SU-DHL-6 (cell line): ENCODE measurements around the gene BBX.

ENCODE experiments used
- H2AFZ ChIP-seq: fragments of 200-600 bp; sonication (generic); 2 replicates; pipeline ENCODE4 v1.6.1; 2014; ENCODE audit warnings: low read depth, mild to moderate bottlenecking, moderate library complexity, mixed read lengths, antibody characterized with exemption, low read length; ENCODE audit not compliant: severe bottlenecking
- H3F3A ChIP-seq: fragments of 200-600 bp; shearing (Covaris generic); 2 replicates; pipeline ENCODE4 v1.6.0; 2016; ENCODE audit warnings: antibody characterized with exemption, mild to moderate bottlenecking; ENCODE audit not compliant: insufficient read depth
- H3K27ac ChIP-seq: fragments of 200-600 bp; sonication (generic); 2 replicates; pipeline ENCODE4 v1.5.1; 2016; ENCODE audit warnings: low read depth, mild to moderate bottlenecking, low read length, moderate library complexity, mixed read lengths
- H3K27me3 ChIP-seq: fragments of 200-600 bp; sonication (generic), shearing (Covaris generic); 2 replicates; pipeline ENCODE4 v1.6.0; 2014; ENCODE audit warnings: mild to moderate bottlenecking, low read length
- H3K36me3 ChIP-seq: fragments of 200-600 bp; sonication (generic); 2 replicates; pipeline ENCODE4 v1.6.1; 2014; ENCODE audit warnings: mild to moderate bottlenecking, low read length, mixed read lengths
- H3K4me2 ChIP-seq: fragments of 300-600, 200-600 bp; shearing (Covaris generic), sonication (generic); 2 replicates; pipeline ENCODE4 v1.6.0; 2014; ENCODE audit warnings: low read length, low read depth, mild to moderate bottlenecking; ENCODE audit not compliant: poor library complexity, severe bottlenecking
- H3K4me3 ChIP-seq: fragments of 200-600 bp; sonication (generic); 2 replicates; pipeline ENCODE4 v1.5.1; 2014; ENCODE audit warnings: antibody characterized with exemption, low read length, mild to moderate bottlenecking, mixed read lengths; ENCODE audit not compliant: insufficient read depth, poor library complexity, severe bottlenecking
- H3K79me2 ChIP-seq: fragments of 200-600 bp; sonication (generic); 2 replicates; pipeline ENCODE4 v1.6.1; 2014; ENCODE audit warnings: mild to moderate bottlenecking, low read length, moderate library complexity; ENCODE audit not compliant: insufficient read depth
- H3K9ac ChIP-seq: fragments of 200-600 bp; sonication (generic); 2 replicates; pipeline ENCODE4 v1.7.0; 2014; ENCODE audit warnings: mild to moderate bottlenecking, low read length
- H3K9me2 ChIP-seq: fragments of 200-600 bp; sonication (generic); replicated peaks from 2 replicates; pipeline ENCODE4 v1.6.1; 2014; ENCODE audit warnings: low read length; ENCODE audit not compliant: insufficient read depth
- H3K9me3 ChIP-seq: fragments of 200-600 bp; sonication (generic); 2 replicates; pipeline ENCODE4 v1.6.1; 2014; ENCODE audit warnings: low read length, mixed read lengths; ENCODE audit not compliant: insufficient read depth
- H4K20me1 ChIP-seq: fragments of 200-600 bp; sonication (generic); 2 replicates; pipeline ENCODE4 v1.6.1; 2014; ENCODE audit warnings: low read depth, mild to moderate bottlenecking, antibody characterized with exemption, low read length, moderate library complexity, mixed read lengths
- CTCF ChIP-seq: fragments of 200-600 bp; sonication (generic); IDR thresholded peaks from one replicate; pipeline ENCODE4 v1.5.1; 2017; ENCODE audit warnings: antibody characterized with exemption, mild to moderate bottlenecking, low read length, moderate library complexity; ENCODE audit not compliant: insufficient read depth, poor library complexity, severe bottlenecking
- EZH2phosphoT487 ChIP-seq: fragments of 200-600 bp; sonication (generic), shearing (Covaris generic); conservative IDR thresholded peaks from 2 replicates; pipeline ENCODE4 v1.6.1; 2018; ENCODE audit warnings: mild to moderate bottlenecking, antibody characterized with exemption, low read length, moderate library complexity, mixed read lengths

BBX gene

DNA sequence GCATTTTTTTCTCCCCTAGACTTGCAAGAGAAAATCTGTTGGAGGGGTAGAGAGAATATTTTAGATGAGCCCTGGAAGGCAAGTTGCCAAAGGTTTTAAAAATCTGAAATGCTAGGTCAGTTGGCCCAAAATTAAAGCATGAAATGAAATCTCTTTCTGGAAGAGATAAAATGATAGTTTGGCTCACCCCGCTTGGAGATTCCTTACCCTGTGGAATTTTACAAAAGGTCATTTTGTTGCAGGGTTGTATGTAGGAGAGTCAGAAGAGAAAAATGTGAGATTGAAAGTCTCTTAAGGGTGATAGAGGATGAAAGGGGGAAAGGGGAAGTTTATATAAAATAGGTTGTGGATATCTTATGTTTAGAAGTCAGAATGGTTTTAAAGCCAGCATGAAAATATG is 290.3 kb downstream of the BBX start:
- H3K4me2 ChIP-seq = no peak overlapping the region
- TF ChIP-seq CTCF (no peak), EZH2phosphoT487 (no peak)

DNA sequence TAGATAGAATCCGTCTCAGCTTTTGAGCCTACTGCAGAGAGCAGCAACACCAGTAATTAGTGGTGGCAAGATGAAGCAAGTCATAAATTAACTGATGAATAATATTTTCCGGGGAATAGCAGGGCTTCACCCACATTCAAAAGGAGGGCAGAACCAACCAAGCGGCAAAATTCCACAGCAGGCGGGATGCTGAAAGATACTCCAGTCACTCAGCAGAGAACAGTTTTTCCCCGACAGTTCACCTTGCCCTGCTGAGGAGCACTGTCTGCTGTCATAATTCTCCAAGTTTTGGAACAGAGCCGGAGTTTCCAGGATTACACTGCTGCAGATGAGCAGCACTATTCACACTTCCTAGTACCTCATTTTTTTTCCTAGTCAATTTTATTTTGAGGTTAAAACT is 293.3 kb downstream of the BBX start:
- H3K27ac ChIP-seq = no peak overlapping the region
- no peaks in the 10 kb centered on the region for H4K20me1 ChIP-seq
- no peaks in the 10 kb centered on the region for H3K9me3 ChIP-seq
- H3K27me3 ChIP-seq = no peaks in the 10 kb centered on the region
- no peaks in the 10 kb centered on the region for H3K9me2 ChIP-seq
- no peak for TF ChIP-seq EZH2phosphoT487
- TF ChIP-seq CTCF = no peak
- H3K9ac ChIP-seq = no peak overlapping the region
- H3K36me3 ChIP-seq = no peaks in the 10 kb centered on the region
- H3K4me3 ChIP-seq = no peak overlapping the region
- H3K79me2 ChIP-seq = no peaks in the 10 kb centered on the region
- H2AFZ ChIP-seq = no peak overlapping the region
- no peak overlapping the region for H3K4me2 ChIP-seq
- no peaks in the 10 kb centered on the region for H3F3A ChIP-seq

More for the DNA sequence above, 290.3 kb downstream of the BBX start:
- H3K9me3 ChIP-seq = no peaks in the 10 kb centered on the region
- no peaks in the 10 kb centered on the region for H3K9me2 ChIP-seq
- H3F3A ChIP-seq = no peaks in the 10 kb centered on the region
- H3K27me3 ChIP-seq = no peaks in the 10 kb centered on the region
- H3K36me3 ChIP-seq = no peaks in the 10 kb centered on the region
- no peak overlapping the region for H2AFZ ChIP-seq
- no peak overlapping the region for H3K4me3 ChIP-seq
- H3K79me2 ChIP-seq = no peaks in the 10 kb centered on the region
- H3K27ac ChIP-seq = no peak overlapping the region
- H4K20me1 ChIP-seq = no peaks in the 10 kb centered on the region
- no peak overlapping the region for H3K9ac ChIP-seq

DNA sequence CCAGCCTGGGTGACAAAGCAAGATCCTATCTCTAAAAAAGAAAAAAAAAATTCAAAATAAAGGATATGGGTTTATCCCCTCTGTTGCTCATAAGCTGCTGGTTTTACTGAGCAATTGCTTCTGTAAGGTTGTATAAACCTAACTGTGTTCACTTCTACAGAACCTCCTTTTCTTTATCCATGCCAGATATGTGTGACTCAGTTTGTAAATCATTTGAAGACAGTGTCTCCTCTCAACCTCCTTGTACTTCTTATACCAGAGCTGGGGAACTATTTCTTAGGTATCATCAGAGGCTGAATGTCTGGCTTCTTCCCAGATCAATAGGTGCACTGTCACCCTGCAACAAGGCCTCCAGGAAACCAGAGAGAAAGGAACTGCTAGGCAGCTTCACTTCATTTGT is 294.3 kb downstream of the BBX start:
- Histone ChIP-seq H3K9me2 (no peaks in the 10 kb centered on the region), H3K9me3 (no peaks in the 10 kb centered on the region), H3K27me3 (no peaks in the 10 kb centered on the region), H3K4me2 (no peak overlapping the region), H3F3A (no peaks in the 10 kb centered on the region), H3K9ac (no peak overlapping the region), H2AFZ (no peak overlapping the region), H3K36me3 (no peaks in the 10 kb centered on the region), H3K27ac (no peak overlapping the region), H3K4me3 (no peak overlapping the region), H4K20me1 (no peaks in the 10 kb centered on the region), H3K79me2 (no peaks in the 10 kb centered on the region)
- TF ChIP-seq CTCF (no peak), EZH2phosphoT487 (no peak)

- Histone ChIP-seq H3K4me3 (no peak overlapping the region), H3F3A (no peaks in the 10 kb centered on the region), H3K27ac (no peak overlapping the region), H3K27me3 (no peaks in the 10 kb centered on the region), H3K9ac (no peak overlapping the region), H3K9me3 (no peaks in the 10 kb centered on the region), H3K9me2 (no peaks in the 10 kb centered on the region), H2AFZ (no peak overlapping the region), H3K36me3 (no peaks in the 10 kb centered on the region), H3K4me2 (no peak overlapping the region), H4K20me1 (no peaks in the 10 kb centered on the region), H3K79me2 (no peaks in the 10 kb centered on the region)
- TF ChIP-seq CTCF (no peak), EZH2phosphoT487 (no peak)
Measured at GRCh38 chr3:107818025-107818424, 295.3 kb downstream of the BBX start.
